ENCODE data around the gene NELFB. TPM values are rescaled to one million over a fixed set of nuclear protein-coding genes. Genes with fewer than 3 reads are reported as not detected.

Gene NELFB
- total RNA-seq, 1 donor from 2014 or later = 22.2 TPM

DNA sequence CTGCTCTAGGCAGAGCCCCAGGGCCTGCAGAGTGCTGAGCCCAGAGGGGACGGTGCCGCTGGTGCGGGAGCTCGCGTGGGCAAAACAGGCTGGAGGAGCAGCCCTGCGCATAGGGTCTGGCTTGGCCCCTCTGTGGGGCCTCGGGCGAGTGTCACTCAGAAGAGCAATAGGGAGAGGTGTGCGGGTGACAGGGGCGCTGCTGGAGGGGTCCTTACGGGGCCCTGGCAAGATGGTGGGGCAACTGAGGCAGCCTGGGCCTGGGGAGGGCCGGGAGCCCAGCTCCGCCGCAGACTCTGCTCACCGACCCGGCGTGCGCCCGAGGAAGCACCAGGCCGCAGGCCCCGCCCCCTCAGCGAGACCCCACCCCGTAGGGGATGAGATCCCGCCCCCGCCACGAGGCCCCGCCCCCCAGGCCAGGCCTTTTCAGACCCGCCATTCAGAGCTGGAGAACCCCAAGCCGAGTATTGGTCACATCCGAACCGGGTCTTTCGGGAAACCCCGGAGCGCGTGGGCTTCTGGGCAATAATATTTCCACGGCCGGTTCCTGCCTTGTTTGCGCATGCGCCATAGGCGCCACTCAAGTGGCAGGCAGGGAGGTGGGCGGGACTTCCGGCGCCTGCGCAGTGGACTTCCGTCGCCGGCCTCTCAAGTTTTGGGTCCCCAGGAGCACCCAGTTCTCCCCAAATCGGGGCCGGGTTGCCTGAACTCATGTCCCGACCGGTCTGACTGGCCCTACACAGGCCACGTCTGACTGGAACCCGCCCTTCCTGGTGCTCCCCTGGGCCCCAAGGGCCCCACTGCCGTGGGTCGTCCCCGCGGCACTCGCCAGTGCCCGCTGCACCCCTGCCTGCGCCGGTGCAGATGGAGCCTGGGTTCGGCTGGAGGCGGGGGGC, 31.8 kb upstream of the NELFB start:
- DNase-seq (ENCODE audit: low spot score) (peak; percentile 98), ATAC-seq (peak; percentile 87)

DNA sequence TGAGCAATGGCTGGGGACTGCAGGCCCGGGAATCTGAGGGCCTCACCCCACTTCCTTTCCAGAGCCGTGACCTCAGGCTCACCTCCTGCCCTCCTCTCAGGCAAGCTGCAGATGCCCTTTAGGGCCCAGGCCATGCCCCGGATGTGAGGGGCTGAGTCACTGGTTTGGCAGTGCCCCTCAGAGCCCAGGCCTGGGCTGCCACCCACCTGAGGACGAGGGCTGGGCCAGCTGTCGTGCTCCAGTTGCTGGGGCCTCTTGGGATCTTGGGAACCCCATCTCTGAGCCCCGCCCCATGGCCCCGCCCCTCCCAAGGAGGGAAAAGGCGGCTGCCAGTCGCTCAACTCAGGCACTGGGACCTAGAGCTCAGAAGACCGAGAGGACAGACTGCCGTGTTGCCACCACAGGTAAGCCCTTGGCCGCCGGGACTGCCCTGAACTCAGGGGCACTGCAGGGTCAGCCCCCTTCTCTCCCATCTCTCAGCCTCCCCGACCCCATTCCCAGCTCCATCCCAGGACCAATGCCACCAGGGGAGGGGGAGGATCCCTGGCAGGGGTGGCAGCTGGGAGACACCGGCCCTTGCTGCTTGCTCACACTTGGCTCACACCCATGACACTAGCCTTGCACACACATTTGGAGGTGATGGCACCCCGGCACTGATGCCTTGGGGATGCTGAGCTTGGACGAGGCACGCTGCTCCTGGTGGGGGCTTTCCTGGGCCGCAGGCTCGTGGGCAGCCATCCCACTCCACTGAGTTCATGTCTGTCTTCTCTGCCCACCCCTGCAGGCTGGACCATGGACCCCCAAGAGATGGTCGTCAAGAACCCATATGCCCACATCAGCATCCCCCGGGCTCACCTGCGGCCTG, 30.1 kb upstream of the NELFB start, which contains the start of gene CYSRT1:
CYSRT1 (plus strand) TSS at position 345 of the 865 bp plus-strand sequence; CDS start at position 793, 448 bp downstream.
- DNase-seq (ENCODE audit: low spot score) (no peak), ATAC-seq (no peak)

DNA sequence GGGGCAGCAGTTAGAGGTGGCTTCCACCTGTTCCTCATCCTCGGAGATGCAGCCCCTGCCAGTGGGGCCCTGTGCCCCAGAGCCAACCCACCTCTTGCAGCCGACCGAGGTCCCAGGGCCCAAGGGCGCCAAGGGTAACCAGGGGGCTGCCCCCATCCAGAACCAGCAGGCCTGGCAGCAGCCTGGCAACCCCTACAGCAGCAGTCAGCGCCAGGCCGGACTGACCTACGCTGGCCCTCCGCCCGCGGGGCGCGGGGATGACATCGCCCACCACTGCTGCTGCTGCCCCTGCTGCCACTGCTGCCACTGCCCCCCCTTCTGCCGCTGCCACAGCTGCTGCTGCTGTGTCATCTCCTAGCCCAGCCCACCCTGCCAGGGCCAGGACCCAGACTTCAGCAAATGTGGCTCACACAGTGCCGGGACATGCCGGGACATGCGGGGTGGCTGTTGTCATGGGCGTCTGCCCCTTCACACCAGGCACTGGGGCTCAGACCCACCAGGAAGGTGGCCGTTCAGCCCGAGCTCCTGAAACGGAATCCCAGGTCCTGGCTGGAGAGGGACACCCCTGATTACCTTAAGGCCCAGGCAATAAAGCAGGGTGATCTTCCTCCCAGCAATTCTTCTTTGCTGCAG, 29.3 kb upstream of the NELFB start:
- no peak for DNase-seq (ENCODE audit: low spot score)
- ATAC-seq = no peak

DNA sequence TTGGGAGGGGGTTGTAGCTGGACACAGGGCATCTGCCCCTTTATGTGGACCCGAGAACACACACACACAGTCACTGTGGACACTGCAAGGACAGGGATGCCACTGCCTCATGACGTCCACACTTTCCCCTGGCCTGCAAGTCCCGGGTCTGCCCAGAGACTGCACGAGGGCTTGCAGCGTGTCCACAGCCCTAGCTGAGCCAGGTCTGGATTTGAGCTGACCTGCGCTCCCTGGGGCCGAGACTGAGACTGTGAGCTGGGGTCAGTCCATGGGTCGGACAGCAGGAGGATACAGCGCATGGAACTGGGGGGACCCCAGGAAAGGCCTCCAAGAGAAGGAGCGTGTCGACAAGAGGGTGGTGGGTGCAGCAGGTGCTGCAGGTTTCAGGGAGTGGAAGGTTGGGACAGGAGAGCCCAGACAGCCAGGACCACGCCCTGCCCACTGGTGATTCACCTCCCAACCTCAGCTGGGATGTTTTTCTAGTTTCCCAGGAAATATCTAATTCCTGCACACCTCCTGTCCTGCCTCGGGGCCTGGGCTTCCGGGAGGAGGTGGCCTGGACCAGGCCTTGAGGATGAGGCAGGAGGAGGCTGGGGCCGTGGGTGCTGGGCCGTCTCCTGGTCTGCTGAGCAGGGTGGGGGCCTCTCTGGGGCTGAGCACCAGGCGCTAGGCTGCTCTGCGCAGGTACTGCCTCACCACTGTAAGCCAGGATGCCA, 28.6 kb upstream of the NELFB start:
- DNase-seq (ENCODE audit: low spot score) (no peak), ATAC-seq (no peak)

DNA sequence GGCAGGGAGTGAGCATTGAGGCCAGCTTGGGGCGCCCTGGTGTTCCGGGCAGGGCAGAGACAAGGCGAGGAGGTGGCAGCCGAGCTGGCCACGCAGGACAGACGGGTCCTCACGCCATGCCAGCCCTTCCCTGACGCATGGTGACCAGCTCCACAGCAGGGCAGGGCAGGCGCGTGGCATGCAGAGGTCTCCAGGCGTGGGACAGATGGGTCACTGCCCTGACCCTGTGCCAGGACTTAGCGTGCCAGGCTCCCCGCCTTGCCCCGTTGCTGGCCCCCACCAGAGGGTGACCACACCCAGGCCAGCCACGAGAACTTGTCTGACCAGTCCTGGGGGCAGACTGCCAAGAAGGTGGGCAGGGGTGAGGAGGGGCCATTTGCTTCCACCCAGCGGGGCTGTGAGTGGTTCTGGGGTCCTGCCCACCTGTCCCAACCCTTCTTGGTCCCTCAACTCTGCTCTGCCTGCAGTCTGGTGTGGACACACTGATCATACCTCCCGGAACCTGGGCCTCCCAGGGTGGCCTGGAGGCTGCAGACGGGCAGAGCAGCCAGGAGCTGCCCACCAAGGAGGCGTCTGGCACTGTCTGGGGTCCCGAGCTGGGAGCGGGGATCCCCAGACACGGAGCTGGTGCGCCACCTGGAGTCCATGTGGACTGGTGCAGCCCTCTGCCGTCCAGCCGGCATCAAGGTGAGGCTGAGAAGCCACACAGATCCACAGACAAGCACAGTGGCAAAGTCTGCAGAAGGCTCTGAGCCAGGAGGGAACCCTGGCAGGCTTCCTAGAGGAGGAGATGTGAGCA, 27.9 kb upstream of the NELFB start, which contains the start of gene RNF224:
RNF224 (plus strand) TSS at position 449 of the 799 bp plus-strand sequence. CDS start 834 bp downstream, outside the sequence.
- ATAC-seq = peak; percentile 63
- DNase-seq (ENCODE audit: low spot score) = peak; percentile 84

DNA sequence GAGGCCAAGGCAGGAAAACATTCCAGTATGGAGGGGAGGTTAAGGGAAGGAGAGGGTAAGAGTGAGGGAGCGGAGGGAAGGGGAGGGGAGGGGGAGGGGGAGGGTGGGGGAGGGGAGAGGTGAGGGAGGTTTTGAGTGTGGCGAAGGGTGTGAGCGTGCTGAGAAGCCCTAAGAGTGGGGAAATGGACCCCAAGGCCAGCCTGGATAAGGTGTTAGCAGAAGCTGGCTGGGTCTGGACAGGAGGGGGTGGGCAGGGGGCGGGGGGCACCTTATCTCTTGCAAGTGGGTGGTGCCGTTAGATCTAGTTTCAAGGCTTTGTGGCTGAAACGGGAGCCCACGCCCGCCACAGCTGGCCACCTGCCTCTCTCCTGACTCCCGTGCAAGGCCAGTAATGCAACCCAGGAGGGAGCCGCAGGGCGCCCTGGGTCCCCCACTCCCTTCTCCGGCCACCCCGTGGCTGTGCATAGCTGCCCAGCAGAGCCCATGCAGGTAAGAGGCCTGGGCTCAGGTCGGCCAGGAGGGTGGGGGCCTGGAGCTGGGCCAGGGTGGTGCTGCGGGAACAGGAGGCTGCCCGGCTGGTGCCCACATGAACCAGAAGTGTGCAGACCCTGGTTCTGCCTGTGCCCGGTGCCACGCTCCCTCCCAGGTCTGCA, 27.1 kb upstream of the NELFB start:
- no peak for DNase-seq (ENCODE audit: low spot score)
- ATAC-seq = no peak

DNA sequence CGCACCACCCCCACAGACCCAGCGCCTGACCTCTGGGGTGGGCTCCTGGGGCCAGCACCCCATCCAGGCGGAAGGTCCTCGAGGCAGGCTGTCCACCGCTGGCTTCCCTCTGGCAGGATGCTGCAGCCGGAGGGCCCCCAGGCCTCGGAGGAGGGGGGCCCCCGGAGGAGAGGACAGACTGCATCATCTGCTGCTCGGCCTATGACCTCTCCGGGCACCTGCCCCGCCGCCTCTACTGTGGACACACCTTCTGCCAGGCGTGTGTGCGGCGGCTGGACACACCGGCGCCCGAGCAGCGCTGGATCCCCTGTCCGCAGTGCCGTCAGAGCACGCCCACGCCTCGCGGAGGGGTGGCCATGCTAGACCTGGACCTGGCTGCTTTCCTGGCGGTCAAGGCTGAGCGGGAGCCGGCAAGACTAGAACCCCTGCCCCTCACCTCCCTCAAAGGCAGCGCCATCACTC, 26.6 kb upstream of the NELFB start:
- DNase-seq (ENCODE audit: low spot score) (no peak), ATAC-seq (no peak)

DNA sequence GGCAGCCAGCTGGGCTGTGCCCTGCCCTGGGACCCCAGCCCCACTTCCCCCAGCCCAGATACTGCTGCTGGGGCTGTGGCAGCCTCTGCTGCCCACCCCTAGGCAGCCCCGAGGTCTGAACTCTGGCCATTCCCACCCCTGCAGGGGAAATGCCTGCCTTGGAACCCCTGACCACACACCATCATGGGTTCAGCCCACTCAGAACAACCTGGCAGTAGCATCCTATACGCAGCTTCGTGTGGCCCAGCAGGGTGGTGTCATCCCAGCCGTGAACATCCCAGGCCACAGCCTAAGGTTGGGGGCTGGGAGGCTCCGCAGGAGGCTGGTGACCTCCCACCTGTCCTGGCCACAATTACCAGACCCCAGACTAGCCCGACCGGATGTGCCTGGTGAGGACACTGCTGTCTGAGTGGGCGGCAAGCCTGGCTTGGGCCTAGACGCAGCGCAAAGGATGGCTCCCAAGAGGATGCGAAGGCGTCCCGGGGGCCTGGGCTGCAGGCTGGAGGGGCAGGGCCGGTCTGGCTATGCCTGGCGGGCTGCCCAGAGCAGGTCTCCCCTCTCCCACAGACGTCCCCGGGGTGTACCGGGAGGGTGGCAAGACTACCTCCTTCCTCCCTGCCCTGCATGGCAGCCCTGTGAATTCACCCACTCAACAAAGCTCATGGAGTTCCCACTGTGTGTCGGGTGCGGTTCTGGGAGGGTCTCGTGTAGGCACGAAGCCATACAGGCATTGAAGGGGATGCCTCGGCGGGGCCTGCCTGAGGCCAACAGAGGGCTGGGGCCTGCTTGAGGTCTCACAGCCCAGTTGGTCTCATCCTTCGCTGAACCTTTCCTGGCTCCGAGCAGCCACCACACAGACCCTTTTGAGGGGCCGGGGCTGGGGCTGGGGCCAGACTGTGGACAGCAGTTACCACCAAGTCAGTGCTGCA, 25.9 kb upstream of the NELFB start:
- no peak for DNase-seq (ENCODE audit: low spot score)
- ATAC-seq = no peak

DNA sequence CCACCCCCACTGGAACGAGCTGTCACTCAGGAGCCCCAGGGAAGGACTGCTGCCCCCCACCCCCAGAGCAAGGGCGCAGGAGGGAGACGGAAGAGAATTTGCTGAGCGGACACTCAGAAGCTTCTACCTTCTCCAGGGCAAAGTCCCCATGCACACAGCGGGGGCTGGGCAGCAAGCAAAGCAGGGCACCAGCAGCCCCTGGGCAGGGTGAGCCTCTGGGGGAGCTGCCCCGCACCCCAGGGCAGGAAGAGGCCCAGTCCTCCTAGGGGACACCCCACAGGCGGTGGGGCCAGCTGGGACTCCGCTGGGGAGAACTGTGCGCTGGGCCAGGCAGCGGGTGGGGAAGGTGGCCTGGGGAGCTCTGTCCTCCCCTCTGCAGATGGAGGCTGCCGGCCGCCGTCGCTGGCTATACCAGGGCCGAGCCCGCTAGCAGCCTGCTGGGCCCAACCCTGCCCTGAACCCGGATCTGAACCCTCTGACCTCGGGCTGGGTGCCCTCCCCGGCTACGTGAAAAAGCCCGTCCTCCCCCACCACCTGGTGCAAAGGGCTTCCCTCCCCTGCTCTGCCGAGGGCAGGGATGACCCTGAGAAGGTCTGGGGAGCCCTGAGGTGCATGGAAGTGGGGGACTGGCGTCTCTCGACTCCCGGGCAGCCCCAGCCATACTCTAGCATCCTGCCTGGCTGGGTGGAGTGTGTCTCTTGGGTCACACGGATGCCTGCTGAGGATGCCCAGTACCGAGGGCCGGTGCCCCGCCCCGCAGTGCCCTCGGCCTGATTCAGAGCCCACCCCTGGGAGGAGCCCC, 25.0 kb upstream of the NELFB start:
- ATAC-seq (no peak), DNase-seq (ENCODE audit: low spot score) (no peak)

DNA sequence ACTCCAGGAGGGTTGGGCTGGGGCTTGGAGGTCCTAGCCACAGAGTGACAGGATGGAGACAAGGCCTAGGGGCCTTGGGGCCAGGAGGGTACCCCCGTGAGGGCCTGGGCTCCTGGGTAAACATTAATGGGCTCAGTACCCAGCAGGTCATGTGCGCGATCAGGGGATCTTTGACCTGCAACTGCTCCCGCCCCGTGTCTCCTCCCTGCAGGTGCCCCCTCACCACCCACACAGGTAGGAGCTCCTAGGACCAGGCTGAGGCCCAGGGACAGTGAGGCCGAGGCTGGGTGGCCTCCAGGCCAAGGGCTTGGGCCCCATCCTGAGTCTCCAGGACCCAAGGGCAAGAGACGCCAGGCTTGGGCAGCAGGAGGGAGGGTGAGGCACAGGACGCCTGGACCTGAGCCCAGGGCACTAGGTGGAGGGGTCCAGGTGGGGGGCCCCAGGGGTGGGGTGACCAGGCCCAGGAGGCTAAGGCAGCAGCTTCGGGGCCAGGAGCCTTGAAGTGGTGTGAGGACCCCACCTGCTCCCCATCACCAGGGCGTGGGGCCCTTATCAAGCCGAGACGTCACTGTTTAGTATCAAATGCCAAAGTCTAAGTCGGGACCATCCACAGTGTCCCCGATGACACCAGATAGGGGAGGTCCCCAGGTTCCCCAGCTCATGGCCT, 24.3 kb upstream of the NELFB start, which contains the start of gene SLC34A3:
SLC34A3 (plus strand) TSS at position 197 of the 667 bp plus-strand sequence. CDS start 802 bp downstream, outside the sequence.
- DNase-seq (ENCODE audit: low spot score) (no peak), ATAC-seq (no peak)

DNA sequence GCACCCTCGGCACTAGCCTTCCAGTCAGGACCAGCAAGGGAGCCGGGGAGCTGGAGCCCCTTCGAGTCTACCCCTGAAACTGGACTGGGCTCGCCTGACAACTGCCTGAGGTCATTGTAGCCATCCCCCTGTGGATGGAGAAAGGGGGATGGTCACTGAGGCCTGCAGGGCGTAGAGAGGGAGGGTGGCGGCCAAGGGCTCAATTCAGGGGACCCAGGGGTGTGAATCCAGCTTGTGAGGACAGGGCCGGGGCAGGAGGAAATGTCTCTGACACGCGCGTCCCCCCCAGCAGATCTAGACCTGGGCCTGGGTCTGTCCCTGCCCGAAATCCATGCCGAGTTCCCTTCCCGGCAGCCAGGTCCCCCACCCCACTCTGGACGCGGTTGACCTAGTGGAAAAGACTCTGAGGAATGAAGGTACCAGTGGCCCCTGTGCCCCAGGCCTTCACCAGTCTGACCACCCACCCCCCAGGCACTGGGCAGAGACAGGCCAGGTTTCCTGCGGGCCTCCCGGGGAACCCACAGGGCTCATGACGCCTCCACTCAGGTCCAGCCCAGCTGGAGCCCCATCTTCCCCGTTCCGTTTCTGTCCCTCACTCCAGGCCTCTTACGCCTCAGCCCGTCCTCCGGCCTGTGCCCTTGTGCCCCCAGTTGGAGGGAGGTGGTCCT, 23.6 kb upstream of the NELFB start:
- ATAC-seq (no peak), DNase-seq (ENCODE audit: low spot score) (no peak)

DNA sequence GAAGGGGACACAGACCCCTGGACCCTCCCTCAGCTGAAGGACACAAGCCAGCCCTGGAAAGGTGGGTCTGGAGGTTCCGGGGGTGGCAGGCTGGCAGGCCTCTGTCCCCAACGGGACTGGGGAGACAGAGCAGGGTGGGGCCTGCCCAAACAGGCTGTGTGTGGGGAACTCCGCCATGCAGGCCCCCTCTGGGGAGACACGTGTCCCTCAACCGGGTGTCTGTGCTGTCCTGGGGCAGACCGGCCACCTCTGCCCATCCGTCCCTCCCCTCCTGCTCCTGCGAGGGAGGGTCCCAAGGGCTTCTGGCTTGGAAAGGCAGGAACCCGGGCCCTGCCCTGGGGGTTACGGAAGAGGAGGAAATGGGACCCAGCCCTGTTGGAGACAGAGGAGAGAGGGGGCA, 23.0 kb upstream of the NELFB start:
- no peak for DNase-seq (ENCODE audit: low spot score)
- no peak for ATAC-seq

DNA sequence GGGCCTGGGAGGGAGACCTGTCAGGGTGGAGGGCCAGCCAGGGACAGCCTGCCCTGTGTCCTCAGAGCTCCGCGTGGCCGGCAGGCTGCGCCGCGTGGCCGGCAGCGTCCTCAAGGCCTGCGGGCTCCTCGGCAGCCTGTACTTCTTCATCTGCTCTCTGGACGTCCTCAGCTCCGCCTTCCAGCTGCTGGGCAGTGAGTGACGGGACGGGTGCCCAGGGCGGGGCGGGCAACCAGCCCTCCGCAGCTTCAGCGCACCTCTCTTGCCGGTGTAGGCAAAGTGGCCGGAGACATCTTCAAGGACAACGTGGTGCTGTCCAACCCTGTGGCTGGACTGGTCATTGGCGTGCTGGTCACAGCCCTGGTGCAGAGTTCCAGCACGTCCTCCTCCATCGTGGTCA, 22.6 kb upstream of the NELFB start:
- no peak for ATAC-seq
- DNase-seq (ENCODE audit: low spot score) = no peak

DNA sequence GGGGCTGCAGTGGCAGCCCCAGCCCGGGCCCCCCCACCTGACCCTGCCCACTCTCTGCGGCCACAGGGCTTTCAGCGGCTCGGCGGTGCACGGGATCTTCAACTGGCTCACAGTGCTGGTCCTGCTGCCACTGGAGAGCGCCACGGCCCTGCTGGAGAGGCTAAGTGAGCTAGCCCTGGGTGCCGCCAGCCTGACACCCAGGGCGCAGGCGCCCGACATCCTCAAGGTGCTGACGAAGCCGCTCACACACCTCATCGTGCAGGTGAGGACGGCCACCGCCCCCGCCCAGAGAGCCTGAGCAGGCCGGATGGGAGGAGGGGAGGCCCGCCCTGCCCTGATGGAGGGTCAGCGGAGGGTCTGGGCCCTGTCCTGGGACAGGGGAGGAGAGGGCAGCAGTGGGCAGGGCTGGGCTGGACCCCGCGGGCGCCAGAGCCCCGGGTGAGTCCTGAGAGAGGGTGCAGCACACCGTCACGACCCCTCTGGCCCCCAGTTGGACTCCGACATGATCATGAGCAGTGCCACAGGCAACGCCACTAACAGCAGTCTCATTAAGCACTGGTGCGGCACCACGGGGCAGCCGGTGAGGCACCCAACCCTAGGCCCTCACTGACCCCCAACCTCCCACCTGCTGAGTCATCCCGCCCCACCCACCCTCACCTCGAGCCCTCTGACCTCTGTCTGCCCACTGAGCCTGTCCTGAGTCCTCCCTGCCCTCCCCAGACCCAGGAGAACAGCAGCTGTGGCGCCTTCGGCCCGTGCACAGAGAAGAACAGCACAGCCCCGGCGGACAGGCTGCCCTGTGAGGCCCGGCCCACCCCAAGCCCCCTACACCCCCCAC, 21.8 kb upstream of the NELFB start:
- DNase-seq (ENCODE audit: low spot score) = no peak

More for the DNA sequence above, 21.8 kb upstream of the NELFB start:
- no peak for ATAC-seq
